BLaER1 treated with 17β-estradiol and CSF1 and Interleukin-3, amounts not matched to agents 10 nM and 100 nM (cell line): ENCODE results near the gene TENM3.

Experiments used
- H3K27ac ChIP-seq, 11 experiments: shearing (Covaris generic); formaldehyde crosslinking; 2 replicates each; pipeline ENCODE4 v1.8.1; 2022
- H3K27me3 ChIP-seq, 11 experiments: shearing (Covaris generic); formaldehyde crosslinking; 2 replicates each; pipeline ENCODE4 v1.8.1; 2022
- H3K36me3 ChIP-seq, 11 experiments: shearing (Covaris generic); formaldehyde crosslinking; 2 replicates each; pipeline ENCODE4 v1.8.1; 2022
- H3K4me1 ChIP-seq, 10 experiments: shearing (Covaris generic); formaldehyde crosslinking; 2 replicates each; pipeline ENCODE4 v1.8.1; 2022
- H3K4me2 ChIP-seq, 11 experiments: shearing (Covaris generic); formaldehyde crosslinking; 2 replicates each; pipeline ENCODE4 v1.8.1; 2022
- H3K4me3 ChIP-seq, 10 experiments: shearing (Covaris generic); formaldehyde crosslinking; 2 replicates each; pipeline ENCODE4 v1.8.1; 2022
- H3K9ac ChIP-seq, 11 experiments: shearing (Covaris generic); formaldehyde crosslinking; 2 replicates each; pipeline ENCODE4 v1.8.1; 2022
- H3K9me3 ChIP-seq, 11 experiments: shearing (Covaris generic); formaldehyde crosslinking; replicated peaks in 1 of 11; 2 replicates each; pipeline ENCODE4 v1.8.1; 2022
- H4K20me1 ChIP-seq, 11 experiments: shearing (Covaris generic); formaldehyde crosslinking; 2 replicates each; pipeline ENCODE4 v1.8.1; 2022
- Cebpa-rat ChIP-seq, 11 experiments: shearing (Covaris generic); IDR thresholded peaks; 2 replicates each; pipeline ENCODE4 v1.8.1; 2022

Gene TENM3

GRCh38 chr4:182680234-182680653 lies 437.0 kb downstream of the TENM3 start:
- no peak for TF ChIP-seq Cebpa-rat (IDR thresholded peaks at IDR 0.05)
- no peak overlapping the region for H3K4me2 ChIP-seq
- H3K9ac ChIP-seq, result no peak overlapping the region
- no peaks in the 10 kb centered on the region for H4K20me1 ChIP-seq
- peaks cover 0 to 11% (median 0%) of the 10 kb centered on the region in 11 experiments; a peak in 2 of 22 replicates for H3K36me3 ChIP-seq
- H3K27ac ChIP-seq, result no peak overlapping the region
- no peaks in the 10 kb centered on the region for H3K9me3 ChIP-seq
- H3K4me1 ChIP-seq, result no peaks in the 10 kb centered on the region; a peak in 1 of 20 replicates
- H3K27me3 ChIP-seq, result no peaks in the 10 kb centered on the region
- no peak overlapping the region for H3K4me3 ChIP-seq

- Histone ChIP-seq H3K4me2 (no peak overlapping the region), H3K4me1 (no peaks in the 10 kb centered on the region; a peak in 1 of 20 replicates), H4K20me1 (no peaks in the 10 kb centered on the region)
Measured at GRCh38 chr4:182683661-182684060, 440.5 kb downstream of the TENM3 start.

GRCh38 chr4:182684796-182685195 lies 441.6 kb downstream of the TENM3 start:
- Histone ChIP-seq H3K27ac (no peak overlapping the region), H3K4me1 (no peaks in the 10 kb centered on the region; a peak in 1 of 20 replicates), H4K20me1 (no peaks in the 10 kb centered on the region), H3K9ac (no peak overlapping the region), H3K4me2 (no peak overlapping the region), H3K9me3 (peaks cover 0 to 5% (median 0%) of the 10 kb centered on the region in 11 experiments; a peak in 2 of 22 replicates), H3K4me3 (no peak overlapping the region), H3K36me3 (peaks cover 0 to 17% (median 7%) of the 10 kb centered on the region in 11 experiments; a peak in 10 of 22 replicates), H3K27me3 (no peaks in the 10 kb centered on the region)
- no peak for TF ChIP-seq Cebpa-rat (IDR thresholded peaks at IDR 0.05)

More at GRCh38 chr4:182683661-182684060, 440.5 kb downstream of the TENM3 start:
- Histone ChIP-seq H3K4me3 (no peak overlapping the region), H3K27ac (no peak overlapping the region), H3K9me3 (no peaks in the 10 kb centered on the region), H3K9ac (no peak overlapping the region), H3K36me3 (peaks cover 0 to 11% (median 0%) of the 10 kb centered on the region in 11 experiments; a peak in 3 of 22 replicates), H3K27me3 (no peaks in the 10 kb centered on the region)
- no peak for TF ChIP-seq Cebpa-rat (IDR thresholded peaks at IDR 0.05)

GRCh38 chr4:182688081-182688480 lies 444.9 kb downstream of the TENM3 start:
- TF ChIP-seq Cebpa-rat (IDR thresholded peaks at IDR 0.05), result no peak
- H3K27ac ChIP-seq, result no peak overlapping the region
- no peak overlapping the region for H3K4me3 ChIP-seq
- no peak overlapping the region for H3K4me2 ChIP-seq
- no peaks in the 10 kb centered on the region for H3K27me3 ChIP-seq
- no peaks in the 10 kb centered on the region for H4K20me1 ChIP-seq
- H3K36me3 ChIP-seq, result peaks cover 0 to 19% (median 11%) of the 10 kb centered on the region in 11 experiments; a peak in 11 of 22 replicates
- peaks cover 0 to 8% (median 0%) of the 10 kb centered on the region in 11 experiments; a peak in 3 of 22 replicates for H3K9me3 ChIP-seq
- peaks cover 7 to 24% (median 18%) of the 10 kb centered on the region in 10 experiments; a peak in 19 of 20 replicates for H3K4me1 ChIP-seq
- no peak overlapping the region for H3K9ac ChIP-seq

GRCh38 chr4:182694551-182694950 lies 451.3 kb downstream of the TENM3 start:
- Histone ChIP-seq H3K4me2 (no peak overlapping the region), H3K9me3 (peaks cover 0 to 8% (median 0%) of the 10 kb centered on the region in 11 experiments; a peak in 3 of 22 replicates), H3K4me1 (peaks cover 7 to 24% (median 18%) of the 10 kb centered on the region in 10 experiments; a peak in 19 of 20 replicates), H3K4me3 (no peak overlapping the region), H3K27me3 (no peaks in the 10 kb centered on the region), H3K36me3 (peaks cover 0 to 15% (median 7%) of the 10 kb centered on the region in 11 experiments; a peak in 12 of 22 replicates), H3K27ac (no peak overlapping the region), H4K20me1 (no peaks in the 10 kb centered on the region), H3K9ac (no peak overlapping the region)
- TF ChIP-seq Cebpa-rat (IDR thresholded peaks at IDR 0.05), result no peak

- Histone ChIP-seq H3K9me3 (peaks cover 0 to 4% (median 0%) of the 10 kb centered on the region in 11 experiments; a peak in 3 of 22 replicates), H3K27ac (no peak overlapping the region)
- no peak for TF ChIP-seq Cebpa-rat (IDR thresholded peaks at IDR 0.05)
Measured at GRCh38 chr4:182695009-182695408, 451.8 kb downstream of the TENM3 start.

GRCh38 chr4:182695842-182696241 lies 452.6 kb downstream of the TENM3 start:
- Histone ChIP-seq H3K4me2 (no peak overlapping the region), H3K27me3 (no peaks in the 10 kb centered on the region), H3K4me3 (no peak overlapping the region), H4K20me1 (no peaks in the 10 kb centered on the region), H3K9ac (no peak overlapping the region), H3K4me1 (peaks cover 7 to 22% (median 18%) of the 10 kb centered on the region in 10 experiments; a peak in 19 of 20 replicates), H3K27ac (no peak overlapping the region), H3K36me3 (peaks cover 0 to 7% (median 0%) of the 10 kb centered on the region in 11 experiments; a peak in 2 of 22 replicates), H3K9me3 (no peaks in the 10 kb centered on the region)
- TF ChIP-seq Cebpa-rat (IDR thresholded peaks at IDR 0.05), result no peak

More at GRCh38 chr4:182695009-182695408, 451.8 kb downstream of the TENM3 start:
- Histone ChIP-seq H3K9ac (no peak overlapping the region), H3K27me3 (no peaks in the 10 kb centered on the region), H4K20me1 (no peaks in the 10 kb centered on the region), H3K4me1 (peaks cover 7 to 24% (median 18%) of the 10 kb centered on the region in 10 experiments; a peak in 19 of 20 replicates), H3K36me3 (peaks cover 0 to 10% (median 2%) of the 10 kb centered on the region in 11 experiments; a peak in 8 of 22 replicates), H3K4me2 (no peak overlapping the region), H3K4me3 (no peak overlapping the region)

GRCh38 chr4:182697094-182697493 lies 453.9 kb downstream of the TENM3 start:
- H3K9ac ChIP-seq, result no peak overlapping the region
- H3K36me3 ChIP-seq, result peaks cover 0 to 7% (median 0%) of the 10 kb centered on the region in 11 experiments; a peak in 2 of 22 replicates
- no peak for TF ChIP-seq Cebpa-rat (IDR thresholded peaks at IDR 0.05)
- no peaks in the 10 kb centered on the region for H3K9me3 ChIP-seq
- H4K20me1 ChIP-seq, result no peaks in the 10 kb centered on the region
- no peak overlapping the region for H3K4me2 ChIP-seq
- peaks cover 0 to 10% (median 6%) of the 10 kb centered on the region in 10 experiments; a peak in 14 of 20 replicates for H3K4me1 ChIP-seq
- H3K27me3 ChIP-seq, result no peaks in the 10 kb centered on the region
- no peak overlapping the region for H3K4me3 ChIP-seq
- no peak overlapping the region for H3K27ac ChIP-seq

- Histone ChIP-seq H4K20me1 (no peaks in the 10 kb centered on the region), H3K9me3 (no peaks in the 10 kb centered on the region), H3K4me3 (no peak overlapping the region), H3K4me1 (no peaks in the 10 kb centered on the region; a peak in 1 of 20 replicates), H3K9ac (no peak overlapping the region), H3K4me2 (no peak overlapping the region), H3K27me3 (no peaks in the 10 kb centered on the region), H3K27ac (no peak overlapping the region), H3K36me3 (peaks cover 0 to 7% (median 0%) of the 10 kb centered on the region in 11 experiments; a peak in 2 of 22 replicates)
- no peak for TF ChIP-seq Cebpa-rat (IDR thresholded peaks at IDR 0.05)
Measured at GRCh38 chr4:182698212-182698611, 455.0 kb downstream of the TENM3 start.

- Histone ChIP-seq H3K4me3 (no peak overlapping the region), H3K4me1 (no peaks in the 10 kb centered on the region), H3K9me3 (no peaks in the 10 kb centered on the region), H3K36me3 (peaks cover 0 to 3% (median 0%) of the 10 kb centered on the region in 11 experiments; a peak in 2 of 22 replicates), H3K9ac (no peak overlapping the region), H3K27ac (no peak overlapping the region), H3K27me3 (no peaks in the 10 kb centered on the region), H4K20me1 (no peaks in the 10 kb centered on the region), H3K4me2 (no peak overlapping the region)
- no peak for TF ChIP-seq Cebpa-rat (IDR thresholded peaks at IDR 0.05)
Measured at GRCh38 chr4:182699201-182699600, 456.0 kb downstream of the TENM3 start.
